Gastroesophageal sphincter (tissue), 3 donors: ENCODE data around the gene PIK3CA.

ENCODE experiments used
- CTCF ChIP-seq, 4 experiments: fragments of 200-600 bp in 2 of 4; fragments of 450-650 bp in 2 of 4; sonication (generic) in 1 of 4; IDR thresholded peaks; one replicate each; pipeline ENCODE4 v1.5.1; 2017 to 2019; ENCODE audit warnings: antibody characterized with exemption in 4 of 4, mild to moderate bottlenecking in 2 of 4, moderate library complexity in 2 of 4
- EP300 ChIP-seq: sonication (generic); formaldehyde crosslinking; IDR thresholded peaks from one replicate; pipeline ENCODE4 v1.6.1; 2017; ENCODE audit warnings: antibody characterized with exemption, mild to moderate bottlenecking
- POLR2A ChIP-seq, 2 donors: fragments of 450-650 bp; IDR thresholded peaks; one replicate each; pipeline ENCODE4 v1.6.1; 2017; ENCODE audit warnings: antibody characterized with exemption in 2 of 2, mild to moderate bottlenecking in 2 of 2, moderate library complexity in 1 of 2
- POLR2AphosphoS5 ChIP-seq: sonication (generic); formaldehyde crosslinking; IDR thresholded peaks from one replicate; pipeline ENCODE4 v1.6.1; 2017; ENCODE audit warnings: antibody characterized with exemption

GRCh38 chr3:179192542-179192941 lies 44.4 kb downstream of the PIK3CA start:
- TF ChIP-seq CTCF (IDR thresholded peaks at IDR 0.05) (no peak), EP300 (no peak), POLR2A (IDR thresholded peaks at IDR 0.05) (no peak), POLR2AphosphoS5 (no peak)
